MG63 (cell line): ENCODE data around the gene TP53AIP1. TPM values are rescaled to one million over a fixed set of nuclear protein-coding genes. Genes with fewer than 3 reads are reported as not detected.

Experiments used
- DNase-seq: peaks from one replicate; pipeline ENCODE4 v3.0.0-alpha.2; 2020
- H3K27me3 ChIP-seq: fragments of 250-450 bp; sonication (Bioruptor Pico); 2 replicates; pipeline ENCODE4 v1.5.1; 2020; ENCODE audit warnings: mild to moderate bottlenecking, moderate library complexity
- H3K36me3 ChIP-seq: fragments of 250-450 bp; sonication (Bioruptor Pico); 2 replicates; pipeline ENCODE4 v1.5.1; 2020; ENCODE audit warnings: mild to moderate bottlenecking, moderate library complexity
- H3K4me3 ChIP-seq: fragments of 250-450 bp; sonication (Bioruptor Pico); 2 replicates; pipeline ENCODE4 v1.5.1; 2020; ENCODE audit warnings: mild to moderate bottlenecking, moderate library complexity
- H3K9me3 ChIP-seq: fragments of 250-450 bp; sonication (Bioruptor Pico); 2 replicates; pipeline ENCODE4 v1.5.1; 2020; ENCODE audit warnings: mild to moderate bottlenecking, moderate library complexity
- total RNA-seq: library from RNA; depleted of rRNA; stranded (reverse); fragments of >200 nt; shearing (Covaris generic); gene quantifications from 2 replicates; pipeline ENCODE4 v1.2.3, GENCODE V29; 2014; ENCODE audit warnings: low replicate concordance; rRNA removed

The TP53AIP1 gene
- not detected in 2 replicates for total RNA-seq

GRCh38 chr11:128942817-128943427 is at the start of gene TP53AIP1:
Gene TP53AIP1, minus strand, starts transcription at chr11:128942871. Its CDS starts 5,053 bp downstream, at chr11:128937818.
- H3K27me3 ChIP-seq = no peaks in the 10 kb centered on the region
- H3K36me3 ChIP-seq = no peaks in the 10 kb centered on the region
- no peaks in the 10 kb centered on the region for H3K9me3 ChIP-seq
- no peak for DNase-seq
- H3K4me3 ChIP-seq = no peak within 1 kb of the TSS

DNA sequence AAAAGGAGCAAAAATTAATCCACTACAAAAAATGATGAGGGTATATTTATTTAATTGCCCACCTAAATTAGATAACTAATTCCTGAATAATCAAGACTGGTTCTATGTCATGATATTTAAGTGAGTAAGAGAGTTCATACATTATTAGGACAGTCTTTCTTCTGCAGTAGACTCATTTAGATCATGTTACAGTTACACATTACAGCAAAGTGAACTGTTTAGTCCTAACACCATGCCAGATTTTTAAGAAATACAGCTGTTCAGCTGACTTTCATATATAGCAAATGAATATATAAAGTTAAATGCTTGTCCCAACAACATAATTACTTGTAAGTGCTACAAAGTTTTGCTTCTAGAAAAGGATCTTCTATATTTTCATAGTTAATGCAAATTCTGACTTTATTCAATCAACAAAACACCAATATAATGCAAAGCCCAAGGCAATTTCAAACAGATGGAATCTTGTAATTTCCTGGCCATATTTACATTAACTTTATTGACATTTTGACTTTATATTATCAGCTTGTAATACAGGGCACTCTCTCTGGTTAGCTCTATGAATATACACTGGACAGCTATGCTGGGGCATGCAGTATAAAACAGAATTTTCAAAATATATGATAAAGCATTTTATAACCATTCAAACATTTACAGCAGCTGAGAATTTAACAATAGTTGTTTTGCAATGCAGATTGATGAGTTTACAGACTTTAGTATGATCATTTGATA is 45.7 kb upstream of the TP53AIP1 start:
- no peak for DNase-seq
- no peak overlapping the region for H3K4me3 ChIP-seq
- no peaks in the 10 kb centered on the region for H3K36me3 ChIP-seq
- H3K9me3 ChIP-seq = no peaks in the 10 kb centered on the region
- H3K27me3 ChIP-seq = no peaks in the 10 kb centered on the region

GRCh38 chr11:128985880-128986279 is 43.2 kb upstream of the TP53AIP1 start:
- H3K36me3 ChIP-seq = no peaks in the 10 kb centered on the region
- no peak overlapping the region for H3K4me3 ChIP-seq
- no peaks in the 10 kb centered on the region for H3K9me3 ChIP-seq
- DNase-seq = no peak
- no peaks in the 10 kb centered on the region for H3K27me3 ChIP-seq

DNA sequence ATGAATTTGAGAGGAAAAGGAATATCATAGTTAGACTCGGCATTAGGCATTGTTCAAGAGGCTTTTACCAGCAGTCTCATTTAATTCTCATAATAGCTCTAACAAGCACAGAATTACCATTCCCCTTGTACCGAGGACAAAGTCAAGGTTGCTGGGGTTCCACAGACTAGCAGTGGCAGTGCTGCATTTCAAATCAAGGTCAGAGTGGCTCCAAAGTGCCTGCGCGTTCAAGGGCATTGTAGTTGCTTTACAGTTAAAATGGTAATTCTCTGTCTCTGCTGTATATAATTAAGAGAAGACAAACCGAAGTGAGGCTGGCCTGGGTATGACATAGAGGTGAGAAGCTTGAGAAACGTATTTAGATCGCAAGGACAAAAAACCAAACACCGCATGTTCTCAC is 40.4 kb upstream of the TP53AIP1 start:
- no peaks in the 10 kb centered on the region for H3K36me3 ChIP-seq
- no peaks in the 10 kb centered on the region for H3K27me3 ChIP-seq
- no peak overlapping the region for H3K4me3 ChIP-seq
- no peak for DNase-seq
- H3K9me3 ChIP-seq = no peaks in the 10 kb centered on the region

- Histone ChIP-seq H3K9me3 (no peaks in the 10 kb centered on the region), H3K36me3 (no peaks in the 10 kb centered on the region), H3K27me3 (no peaks in the 10 kb centered on the region), H3K4me3 (no peak overlapping the region)
- no peak for DNase-seq
These were observed 38.6 kb upstream of the TP53AIP1 start for GRCh38 chr11:128981254-128981653.

DNA sequence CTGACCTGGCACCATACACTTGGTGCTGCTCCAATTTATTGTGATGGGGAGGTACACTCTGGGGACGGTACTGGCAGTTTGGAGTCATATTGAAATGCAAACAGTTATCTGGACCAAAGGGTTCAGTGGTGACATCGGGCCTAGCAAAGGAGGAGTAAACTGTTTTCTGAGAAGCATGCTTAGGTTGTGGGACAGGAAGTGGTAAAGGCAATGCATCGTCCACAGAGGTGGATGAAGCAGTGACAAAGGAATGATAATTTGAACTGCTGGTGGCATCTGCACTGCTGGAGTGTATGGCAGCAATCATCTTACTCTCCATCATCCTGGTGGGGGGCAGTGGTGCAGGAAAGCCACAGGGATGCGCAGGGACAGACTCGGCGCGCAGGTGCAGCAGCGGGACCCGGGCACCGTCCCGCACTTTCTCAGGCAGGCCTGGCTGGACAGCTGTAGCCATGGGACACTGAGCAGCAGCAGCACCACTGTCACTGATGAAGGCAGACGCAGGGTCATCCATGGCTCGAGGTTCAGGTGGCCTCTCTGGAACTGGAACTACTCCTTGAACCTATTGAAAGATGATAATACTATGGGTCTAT is 28.0 kb upstream of the TP53AIP1 start:
- Histone ChIP-seq H3K27me3 (no peaks in the 10 kb centered on the region), H3K4me3 (no peak overlapping the region), H3K36me3 (no peaks in the 10 kb centered on the region), H3K9me3 (no peaks in the 10 kb centered on the region)
- no peak for DNase-seq

DNA sequence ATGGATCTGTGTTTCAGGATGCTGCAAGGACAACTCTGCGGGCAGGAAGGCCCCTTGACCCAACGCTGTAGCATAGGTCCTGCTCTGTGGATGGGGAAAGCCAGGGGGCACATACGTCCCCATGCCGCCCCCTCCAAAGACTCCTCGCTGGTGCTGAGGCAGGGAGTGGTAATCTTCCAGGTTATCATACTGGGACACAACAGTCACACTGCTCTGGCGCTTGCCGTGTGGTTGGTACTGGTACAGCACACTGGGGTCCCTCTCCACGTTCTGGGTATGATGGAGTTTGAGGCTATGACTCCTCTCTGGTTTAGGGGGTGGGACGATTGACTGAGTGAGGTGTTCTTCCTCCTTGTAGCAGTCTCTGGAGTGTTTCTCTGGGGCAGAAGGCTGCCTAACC is 26.2 kb upstream of the TP53AIP1 start:
- DNase-seq = no peak
- Histone ChIP-seq H3K27me3 (no peaks in the 10 kb centered on the region), H3K36me3 (no peaks in the 10 kb centered on the region), H3K9me3 (no peaks in the 10 kb centered on the region), H3K4me3 (no peak overlapping the region)

DNA sequence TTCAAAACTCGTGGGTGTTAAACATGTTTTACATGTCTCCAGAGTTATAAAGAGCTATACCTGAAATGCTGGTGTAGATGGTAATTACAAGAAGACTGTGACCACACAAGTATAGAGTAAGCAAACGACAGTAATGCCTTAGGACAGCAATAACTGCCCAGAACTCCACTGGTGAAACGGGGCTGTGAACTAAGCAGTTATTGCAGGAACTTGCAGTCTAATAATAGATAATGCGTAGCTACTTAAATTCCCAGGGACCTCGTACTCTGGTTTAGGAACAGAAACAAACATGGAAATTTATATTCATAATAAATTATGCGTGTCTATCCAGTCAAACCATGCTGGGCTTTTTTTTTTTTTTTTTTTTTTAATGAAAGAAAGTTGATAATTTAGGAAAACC is 24.9 kb upstream of the TP53AIP1 start:
- no peak overlapping the region for H3K4me3 ChIP-seq
- no peak for DNase-seq
- H3K9me3 ChIP-seq = no peaks in the 10 kb centered on the region
- no peaks in the 10 kb centered on the region for H3K36me3 ChIP-seq
- no peaks in the 10 kb centered on the region for H3K27me3 ChIP-seq

- DNase-seq = no peak
- Histone ChIP-seq H3K9me3 (no peaks in the 10 kb centered on the region), H3K27me3 (no peaks in the 10 kb centered on the region)
These were observed 22.8 kb upstream of the TP53AIP1 start for GRCh38 chr11:128965485-128965884.

DNA sequence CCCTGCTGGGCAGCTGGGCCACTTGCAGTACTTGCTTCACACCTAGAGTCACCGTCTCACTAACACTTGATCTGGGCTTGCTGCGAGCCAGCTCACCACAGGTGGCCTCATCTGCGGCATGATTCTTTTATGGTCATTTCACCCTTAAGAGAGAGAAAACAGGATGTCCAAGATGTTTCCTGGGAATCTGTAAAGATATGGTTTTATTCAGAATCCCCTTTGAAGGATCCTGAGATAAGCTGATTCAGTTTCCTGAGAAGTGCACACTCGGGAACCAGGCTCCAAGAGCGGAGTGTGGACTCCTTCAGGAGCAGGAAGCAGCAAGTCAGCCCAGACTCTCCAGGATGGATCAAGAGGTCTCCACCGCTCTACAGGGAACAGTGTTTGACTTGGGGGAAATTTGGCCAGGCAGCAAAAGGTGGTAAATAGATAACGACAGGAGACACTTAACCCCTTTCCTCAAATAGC is 21.8 kb upstream of the TP53AIP1 start:
- Histone ChIP-seq H3K9me3 (no peaks in the 10 kb centered on the region), H3K27me3 (no peaks in the 10 kb centered on the region), H3K36me3 (no peaks in the 10 kb centered on the region), H3K4me3 (no peak overlapping the region)
- no peak for DNase-seq

More at GRCh38 chr11:128965485-128965884, 22.8 kb upstream of the TP53AIP1 start:
- H3K4me3 ChIP-seq = no peak overlapping the region
- H3K36me3 ChIP-seq = no peaks in the 10 kb centered on the region

DNA sequence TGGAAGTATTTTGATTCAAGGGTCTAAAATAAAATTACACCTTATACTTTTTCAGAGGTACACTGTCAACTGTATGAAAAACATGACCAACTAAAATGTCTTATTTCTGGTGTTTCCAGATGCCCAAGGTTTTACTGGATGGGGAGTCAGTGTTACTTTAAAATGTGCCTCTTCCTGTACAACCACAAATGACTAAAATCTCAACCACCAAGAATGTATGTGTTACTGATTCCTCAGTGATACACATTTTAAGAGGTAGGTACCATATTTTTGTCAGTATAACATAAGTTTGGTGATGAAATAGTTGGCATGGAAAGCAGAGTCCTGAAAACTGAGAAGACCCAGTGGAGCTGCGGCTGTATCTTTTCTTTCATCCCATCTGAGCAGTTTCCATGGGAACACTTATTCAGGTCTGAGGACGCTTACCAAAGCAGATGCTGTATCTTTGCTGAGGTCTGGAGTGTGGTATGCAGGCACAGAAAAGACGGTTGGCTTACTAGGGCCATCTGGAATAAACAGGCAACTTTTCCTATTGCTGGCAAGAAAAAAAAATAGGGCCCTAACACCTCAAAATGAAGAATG is 21.2 kb upstream of the TP53AIP1 start:
- Histone ChIP-seq H3K27me3 (no peaks in the 10 kb centered on the region), H3K36me3 (no peaks in the 10 kb centered on the region), H3K4me3 (no peak overlapping the region), H3K9me3 (no peaks in the 10 kb centered on the region)
- no peak for DNase-seq

DNA sequence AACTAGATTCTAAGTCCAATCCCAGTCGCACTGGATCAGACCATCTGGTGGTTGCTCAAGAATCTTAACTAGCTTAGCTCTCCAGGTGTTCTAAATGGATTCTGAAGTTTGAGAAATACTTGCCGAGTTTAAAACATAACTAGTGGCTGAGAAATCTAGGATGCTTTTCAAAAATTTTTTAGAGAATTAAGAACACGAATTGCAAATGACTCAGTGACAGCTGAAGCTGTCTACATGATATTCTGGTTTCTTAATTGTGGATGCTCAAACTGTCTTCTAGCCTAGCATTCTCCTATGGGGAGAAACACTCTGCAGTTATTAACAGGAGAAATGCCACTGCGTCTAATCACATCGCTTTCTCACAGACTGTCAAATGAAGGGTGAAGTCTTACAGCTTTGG is 20.2 kb upstream of the TP53AIP1 start:
- Histone ChIP-seq H3K4me3 (no peak overlapping the region), H3K36me3 (no peaks in the 10 kb centered on the region), H3K9me3 (no peaks in the 10 kb centered on the region), H3K27me3 (no peaks in the 10 kb centered on the region)
- no peak for DNase-seq

GRCh38 chr11:128961645-128962044 is 19.0 kb upstream of the TP53AIP1 start:
- Histone ChIP-seq H3K9me3 (no peaks in the 10 kb centered on the region), H3K27me3 (no peaks in the 10 kb centered on the region), H3K36me3 (no peaks in the 10 kb centered on the region), H3K4me3 (no peak overlapping the region)
- no peak for DNase-seq

DNA sequence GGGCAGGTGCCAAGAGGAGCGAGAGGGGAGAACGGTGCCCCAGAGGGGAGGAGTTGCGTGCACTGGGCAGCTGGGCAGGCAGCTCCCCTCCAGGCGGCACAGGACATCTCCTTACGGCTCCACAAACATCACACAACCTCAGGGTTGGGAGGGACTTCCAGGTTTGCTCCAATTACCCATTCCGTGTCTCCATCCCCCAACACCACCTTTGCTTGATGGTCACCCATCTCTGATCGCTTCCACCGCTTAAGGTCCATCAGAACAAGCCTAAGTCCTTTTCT is 14.5 kb upstream of the TP53AIP1 start:
- no peaks in the 10 kb centered on the region for H3K36me3 ChIP-seq
- H3K9me3 ChIP-seq = no peaks in the 10 kb centered on the region
- H3K27me3 ChIP-seq = no peaks in the 10 kb centered on the region
- no peak overlapping the region for H3K4me3 ChIP-seq
- DNase-seq = no peak

DNA sequence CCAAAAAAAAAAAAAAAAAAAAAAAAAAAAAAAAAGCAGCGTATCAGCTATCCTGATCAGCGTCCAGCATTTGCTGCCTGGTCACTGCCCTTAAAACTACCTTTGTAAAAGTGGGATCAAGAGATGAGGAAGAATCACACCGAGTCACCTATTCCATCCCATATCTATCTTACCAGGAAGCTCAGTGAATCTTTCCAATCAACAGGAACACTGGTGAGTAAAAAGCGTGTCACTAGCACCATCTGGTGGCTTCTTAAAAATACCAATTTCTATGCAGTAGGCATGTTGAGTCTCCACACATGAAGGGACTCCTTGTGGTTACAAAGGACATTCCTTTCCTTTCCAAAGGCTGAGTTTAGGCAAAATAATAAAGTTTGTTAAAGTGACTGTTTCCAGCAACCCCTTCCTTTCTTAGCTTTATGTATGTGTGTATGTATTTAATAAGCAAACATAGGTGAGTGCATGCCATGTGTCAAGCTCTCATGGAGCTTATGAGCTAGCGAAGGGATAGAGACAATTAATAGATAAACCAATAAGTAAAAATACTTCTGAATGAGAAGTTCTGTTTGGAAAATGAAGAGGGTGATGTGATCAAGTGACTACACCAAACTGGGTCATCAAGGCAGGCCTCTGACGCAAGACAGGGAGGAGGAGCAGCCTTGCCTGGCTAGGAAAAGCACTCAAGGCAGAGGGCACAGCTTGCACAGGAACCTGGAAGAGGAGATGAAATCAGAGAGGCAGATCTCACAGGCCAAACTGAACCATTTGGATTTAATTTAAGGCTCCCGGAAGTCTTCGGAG is 13.9 kb upstream of the TP53AIP1 start:
- Histone ChIP-seq H3K4me3 (no peak overlapping the region), H3K36me3 (no peaks in the 10 kb centered on the region), H3K27me3 (no peaks in the 10 kb centered on the region), H3K9me3 (no peaks in the 10 kb centered on the region)
- DNase-seq = no peak

- no peak for DNase-seq
- Histone ChIP-seq H3K9me3 (no peaks in the 10 kb centered on the region), H3K4me3 (no peak overlapping the region), H3K27me3 (no peaks in the 10 kb centered on the region), H3K36me3 (no peaks in the 10 kb centered on the region)
These were observed 13.0 kb upstream of the TP53AIP1 start for GRCh38 chr11:128955636-128956035.

GRCh38 chr11:128953151-128953550 is 10.5 kb upstream of the TP53AIP1 start:
- H3K27me3 ChIP-seq = no peaks in the 10 kb centered on the region
- H3K4me3 ChIP-seq = no peak overlapping the region
- no peaks in the 10 kb centered on the region for H3K9me3 ChIP-seq
- DNase-seq = no peak
- no peaks in the 10 kb centered on the region for H3K36me3 ChIP-seq
